H1 (cell line): ENCODE measurements around the gene RASSF4. TPM values are rescaled to one million over a fixed set of nuclear protein-coding genes. Genes with fewer than 3 reads are reported as not detected.

Experiments
- GABPA ChIP-seq: IDR thresholded peaks from 2 replicates; pipeline ENCODE4 v1.6.1; 2011; ENCODE audit warnings: mild to moderate bottlenecking, low read length, moderate library complexity, borderline replicate concordance; ENCODE audit not compliant: insufficient read depth
- KDM4A ChIP-seq: IDR thresholded peaks from one replicate; pipeline ENCODE4 v1.7.1; 2012; ENCODE audit warnings: low read depth, mild to moderate bottlenecking, moderate library complexity, low read length, inconsistent platforms; ENCODE audit not compliant: severe bottlenecking
- polyA plus RNA-seq, 7 experiments: library from polyadenylated mRNA; depleted of rRNA in 3 of 7; stranded (reverse) in 5 of 7; unstranded in 2 of 7; fragments of >200 nt in 5 of 7; fragments of 200-250 nt in 2 of 7; gene quantifications; 1 replicate in 5 of 7; 2 replicates in 1 of 7; 4 replicates in 1 of 7; pipeline versions ENCODE4 v1.2.1 to v1.2.3, GENCODE V29; 2011 to 2013; ENCODE audit warnings: missing spikeins in 2 of 7, mixed read lengths in 2 of 7
- total RNA-seq: library from RNA; stranded (reverse); fragmentation: NEBNext Ultra II Directional; extraction: Animal tissue kit (Norgen Biotek cat#: 25700); gene quantifications from 2 replicates; pipeline ENCODE4 v1.2.1, GENCODE V29; 2021
- TF ChIP-seq, protein P1 (sequence below): fragments of 300-600 bp; sonication (generic); IDR thresholded peaks from 2 replicates; pipeline ENCODE4 v1.7.1; 2012; ENCODE audit warnings: low read length, moderate library complexity, mild to moderate bottlenecking, inconsistent platforms; ENCODE audit not compliant: insufficient replicate concordance

RASSF4 gene
- total and polyA plus RNA-seq, 2 of the 8 experiments (the other 6 are each of a cell fraction or from before 2014, with no cell fraction given) = 14.3 to 14.5 TPM

GRCh38 chr10:44988957-44989585, 29.5 kb downstream of the RASSF4 start (continued):
- TF ChIP-seq, protein P1, sequence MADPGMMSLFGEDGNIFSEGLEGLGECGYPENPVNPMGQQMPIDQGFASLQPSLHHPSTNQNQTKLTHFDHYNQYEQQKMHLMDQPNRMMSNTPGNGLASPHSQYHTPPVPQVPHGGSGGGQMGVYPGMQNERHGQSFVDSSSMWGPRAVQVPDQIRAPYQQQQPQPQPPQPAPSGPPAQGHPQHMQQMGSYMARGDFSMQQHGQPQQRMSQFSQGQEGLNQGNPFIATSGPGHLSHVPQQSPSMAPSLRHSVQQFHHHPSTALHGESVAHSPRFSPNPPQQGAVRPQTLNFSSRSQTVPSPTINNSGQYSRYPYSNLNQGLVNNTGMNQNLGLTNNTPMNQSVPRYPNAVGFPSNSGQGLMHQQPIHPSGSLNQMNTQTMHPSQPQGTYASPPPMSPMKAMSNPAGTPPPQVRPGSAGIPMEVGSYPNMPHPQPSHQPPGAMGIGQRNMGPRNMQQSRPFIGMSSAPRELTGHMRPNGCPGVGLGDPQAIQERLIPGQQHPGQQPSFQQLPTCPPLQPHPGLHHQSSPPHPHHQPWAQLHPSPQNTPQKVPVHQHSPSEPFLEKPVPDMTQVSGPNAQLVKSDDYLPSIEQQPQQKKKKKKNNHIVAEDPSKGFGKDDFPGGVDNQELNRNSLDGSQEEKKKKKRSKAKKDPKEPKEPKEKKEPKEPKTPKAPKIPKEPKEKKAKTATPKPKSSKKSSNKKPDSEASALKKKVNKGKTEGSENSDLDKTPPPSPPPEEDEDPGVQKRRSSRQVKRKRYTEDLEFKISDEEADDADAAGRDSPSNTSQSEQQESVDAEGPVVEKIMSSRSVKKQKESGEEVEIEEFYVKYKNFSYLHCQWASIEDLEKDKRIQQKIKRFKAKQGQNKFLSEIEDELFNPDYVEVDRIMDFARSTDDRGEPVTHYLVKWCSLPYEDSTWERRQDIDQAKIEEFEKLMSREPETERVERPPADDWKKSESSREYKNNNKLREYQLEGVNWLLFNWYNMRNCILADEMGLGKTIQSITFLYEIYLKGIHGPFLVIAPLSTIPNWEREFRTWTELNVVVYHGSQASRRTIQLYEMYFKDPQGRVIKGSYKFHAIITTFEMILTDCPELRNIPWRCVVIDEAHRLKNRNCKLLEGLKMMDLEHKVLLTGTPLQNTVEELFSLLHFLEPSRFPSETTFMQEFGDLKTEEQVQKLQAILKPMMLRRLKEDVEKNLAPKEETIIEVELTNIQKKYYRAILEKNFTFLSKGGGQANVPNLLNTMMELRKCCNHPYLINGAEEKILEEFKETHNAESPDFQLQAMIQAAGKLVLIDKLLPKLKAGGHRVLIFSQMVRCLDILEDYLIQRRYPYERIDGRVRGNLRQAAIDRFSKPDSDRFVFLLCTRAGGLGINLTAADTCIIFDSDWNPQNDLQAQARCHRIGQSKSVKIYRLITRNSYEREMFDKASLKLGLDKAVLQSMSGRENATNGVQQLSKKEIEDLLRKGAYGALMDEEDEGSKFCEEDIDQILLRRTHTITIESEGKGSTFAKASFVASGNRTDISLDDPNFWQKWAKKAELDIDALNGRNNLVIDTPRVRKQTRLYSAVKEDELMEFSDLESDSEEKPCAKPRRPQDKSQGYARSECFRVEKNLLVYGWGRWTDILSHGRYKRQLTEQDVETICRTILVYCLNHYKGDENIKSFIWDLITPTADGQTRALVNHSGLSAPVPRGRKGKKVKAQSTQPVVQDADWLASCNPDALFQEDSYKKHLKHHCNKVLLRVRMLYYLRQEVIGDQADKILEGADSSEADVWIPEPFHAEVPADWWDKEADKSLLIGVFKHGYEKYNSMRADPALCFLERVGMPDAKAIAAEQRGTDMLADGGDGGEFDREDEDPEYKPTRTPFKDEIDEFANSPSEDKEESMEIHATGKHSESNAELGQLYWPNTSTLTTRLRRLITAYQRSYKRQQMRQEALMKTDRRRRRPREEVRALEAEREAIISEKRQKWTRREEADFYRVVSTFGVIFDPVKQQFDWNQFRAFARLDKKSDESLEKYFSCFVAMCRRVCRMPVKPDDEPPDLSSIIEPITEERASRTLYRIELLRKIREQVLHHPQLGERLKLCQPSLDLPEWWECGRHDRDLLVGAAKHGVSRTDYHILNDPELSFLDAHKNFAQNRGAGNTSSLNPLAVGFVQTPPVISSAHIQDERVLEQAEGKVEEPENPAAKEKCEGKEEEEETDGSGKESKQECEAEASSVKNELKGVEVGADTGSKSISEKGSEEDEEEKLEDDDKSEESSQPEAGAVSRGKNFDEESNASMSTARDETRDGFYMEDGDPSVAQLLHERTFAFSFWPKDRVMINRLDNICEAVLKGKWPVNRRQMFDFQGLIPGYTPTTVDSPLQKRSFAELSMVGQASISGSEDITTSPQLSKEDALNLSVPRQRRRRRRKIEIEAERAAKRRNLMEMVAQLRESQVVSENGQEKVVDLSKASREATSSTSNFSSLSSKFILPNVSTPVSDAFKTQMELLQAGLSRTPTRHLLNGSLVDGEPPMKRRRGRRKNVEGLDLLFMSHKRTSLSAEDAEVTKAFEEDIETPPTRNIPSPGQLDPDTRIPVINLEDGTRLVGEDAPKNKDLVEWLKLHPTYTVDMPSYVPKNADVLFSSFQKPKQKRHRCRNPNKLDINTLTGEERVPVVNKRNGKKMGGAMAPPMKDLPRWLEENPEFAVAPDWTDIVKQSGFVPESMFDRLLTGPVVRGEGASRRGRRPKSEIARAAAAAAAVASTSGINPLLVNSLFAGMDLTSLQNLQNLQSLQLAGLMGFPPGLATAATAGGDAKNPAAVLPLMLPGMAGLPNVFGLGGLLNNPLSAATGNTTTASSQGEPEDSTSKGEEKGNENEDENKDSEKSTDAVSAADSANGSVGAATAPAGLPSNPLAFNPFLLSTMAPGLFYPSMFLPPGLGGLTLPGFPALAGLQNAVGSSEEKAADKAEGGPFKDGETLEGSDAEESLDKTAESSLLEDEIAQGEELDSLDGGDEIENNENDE = no peak
- TF ChIP-seq KDM4A (no peak), GABPA (no peak)
- TF ChIP-seq, all 59 proteins: peak for 0
